WTC11 (cell line): ENCODE data around the gene TFDP1.

Source experiments
- ESRRA ChIP-seq: sonication (generic); formaldehyde crosslinking; IDR thresholded peaks from 2 replicates; pipeline ENCODE4 v1.8.1; 2022; ENCODE audit warnings: mild to moderate bottlenecking, missing genetic modification reagents, borderline replicate concordance
- GRHL2 ChIP-seq: fragments of 250-450 bp; sonication (Bioruptor Pico); IDR thresholded peaks from 2 replicates; pipeline ENCODE4 v1.8.0; 2022; ENCODE audit warnings: mild to moderate bottlenecking, moderate library complexity; ENCODE audit not compliant: insufficient replicate concordance, severe bottlenecking
- JUN ChIP-seq: sonication (generic); formaldehyde crosslinking; IDR thresholded peaks from 2 replicates; pipeline ENCODE4 v1.8.0; 2023; ENCODE audit warnings: mild to moderate bottlenecking, missing genetic modification reagents
- MXD4 ChIP-seq: fragments of 250-450 bp; sonication (Bioruptor Pico); IDR thresholded peaks from 2 replicates; pipeline ENCODE4 v1.8.0; 2021; ENCODE audit warnings: mild to moderate bottlenecking, moderate library complexity, borderline replicate concordance
- SMAD3 ChIP-seq: sonication (generic); formaldehyde crosslinking; IDR thresholded peaks from 2 replicates; pipeline ENCODE4 v1.8.0; 2022; ENCODE audit warnings: missing genetic modification reagents, mild to moderate bottlenecking, borderline replicate concordance
- SP1 ChIP-seq: sonication (generic); formaldehyde crosslinking; conservative IDR thresholded peaks from 2 replicates; pipeline ENCODE4 v1.8.1; 2022; ENCODE audit warnings: missing genetic modification reagents
- ZNF232 ChIP-seq: sonication (generic); formaldehyde crosslinking; IDR thresholded peaks from 2 replicates; pipeline ENCODE4 v1.8.0; 2022; ENCODE audit warnings: mild to moderate bottlenecking, missing genetic modification reagents
- TF ChIP-seq, protein P1 (sequence below): fragments of 200-600 bp; IDR thresholded peaks from 2 replicates; pipeline ENCODE4 v1.8.0; 2022; ENCODE audit warnings: antibody characterized with exemption
- TF ChIP-seq, protein P2 (sequence below): sonication (generic); formaldehyde crosslinking; IDR thresholded peaks from 2 replicates; pipeline ENCODE4 v1.8.0; 2022; ENCODE audit warnings: mild to moderate bottlenecking, missing genetic modification reagents
- TF ChIP-seq, protein P3 (sequence below): sonication (generic); formaldehyde crosslinking; IDR thresholded peaks from 2 replicates; pipeline ENCODE4 v1.8.1; 2023; ENCODE audit warnings: mild to moderate bottlenecking, missing genetic modification reagents, moderate library complexity
- TF ChIP-seq, protein P4 (sequence below): sonication (generic); formaldehyde crosslinking; IDR thresholded peaks from 2 replicates; pipeline ENCODE4 v1.8.1; 2023; ENCODE audit warnings: mild to moderate bottlenecking, missing genetic modification reagents, moderate library complexity
- TF ChIP-seq, protein P5 (sequence below): sonication (generic); formaldehyde crosslinking; IDR thresholded peaks from 2 replicates; pipeline ENCODE4 v1.8.1; 2023; ENCODE audit warnings: mild to moderate bottlenecking, missing genetic modification reagents, borderline replicate concordance

DNA sequence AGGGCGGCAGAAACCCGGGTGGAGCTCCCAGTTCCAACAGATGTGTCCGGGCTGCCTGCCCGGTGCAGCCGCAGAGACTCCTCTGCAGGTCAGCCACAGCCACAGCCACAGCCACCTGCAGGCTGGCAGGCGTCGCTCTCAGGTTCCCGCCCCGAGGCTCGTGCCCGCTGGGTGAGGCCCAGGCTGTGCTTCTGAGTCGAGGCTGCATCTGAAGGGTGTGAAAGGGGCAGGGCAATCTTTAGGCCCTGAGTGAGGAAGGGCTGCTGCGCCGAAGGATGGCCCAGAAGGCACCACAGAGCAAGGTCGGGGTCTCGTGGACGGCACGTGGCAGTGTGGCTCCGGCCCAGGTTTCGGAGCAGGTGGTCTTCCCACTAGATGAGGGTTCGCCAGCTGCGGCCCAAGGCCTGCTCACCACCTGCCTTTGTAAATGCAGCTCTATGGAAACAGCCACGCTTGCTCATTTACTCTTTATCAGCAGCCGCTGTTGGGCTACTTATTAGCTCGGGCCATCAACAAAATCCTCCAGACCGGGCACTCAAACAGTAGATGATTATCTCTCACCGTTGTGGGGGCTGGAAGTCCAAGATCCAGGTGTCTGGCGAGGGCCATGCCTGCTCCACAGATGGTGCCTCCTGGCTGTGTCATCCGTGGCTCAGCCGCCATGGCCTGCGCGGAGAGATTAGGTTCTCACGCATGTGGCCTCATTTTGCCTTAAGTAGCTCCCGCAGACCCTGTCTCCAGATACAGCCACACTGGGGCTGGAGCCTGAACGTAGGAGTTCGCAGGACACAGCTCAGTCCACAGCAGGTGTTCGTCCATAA is 40.3 kb upstream of the TFDP1 start:
- TF ChIP-seq, protein P1, sequence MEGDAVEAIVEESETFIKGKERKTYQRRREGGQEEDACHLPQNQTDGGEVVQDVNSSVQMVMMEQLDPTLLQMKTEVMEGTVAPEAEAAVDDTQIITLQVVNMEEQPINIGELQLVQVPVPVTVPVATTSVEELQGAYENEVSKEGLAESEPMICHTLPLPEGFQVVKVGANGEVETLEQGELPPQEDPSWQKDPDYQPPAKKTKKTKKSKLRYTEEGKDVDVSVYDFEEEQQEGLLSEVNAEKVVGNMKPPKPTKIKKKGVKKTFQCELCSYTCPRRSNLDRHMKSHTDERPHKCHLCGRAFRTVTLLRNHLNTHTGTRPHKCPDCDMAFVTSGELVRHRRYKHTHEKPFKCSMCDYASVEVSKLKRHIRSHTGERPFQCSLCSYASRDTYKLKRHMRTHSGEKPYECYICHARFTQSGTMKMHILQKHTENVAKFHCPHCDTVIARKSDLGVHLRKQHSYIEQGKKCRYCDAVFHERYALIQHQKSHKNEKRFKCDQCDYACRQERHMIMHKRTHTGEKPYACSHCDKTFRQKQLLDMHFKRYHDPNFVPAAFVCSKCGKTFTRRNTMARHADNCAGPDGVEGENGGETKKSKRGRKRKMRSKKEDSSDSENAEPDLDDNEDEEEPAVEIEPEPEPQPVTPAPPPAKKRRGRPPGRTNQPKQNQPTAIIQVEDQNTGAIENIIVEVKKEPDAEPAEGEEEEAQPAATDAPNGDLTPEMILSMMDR, result no peak
- TF ChIP-seq SP1 (no peak), ESRRA (CRISPR knock-in tag) (no peak), SMAD3 (CRISPR knock-in tag) (no peak), JUN (CRISPR knock-in tag) (no peak), MXD4 (no peak), GRHL2 (no peak), ZNF232 (no peak)
- TF ChIP-seq, protein P2, sequence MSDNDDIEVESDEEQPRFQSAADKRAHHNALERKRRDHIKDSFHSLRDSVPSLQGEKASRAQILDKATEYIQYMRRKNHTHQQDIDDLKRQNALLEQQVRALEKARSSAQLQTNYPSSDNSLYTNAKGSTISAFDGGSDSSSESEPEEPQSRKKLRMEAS (CRISPR knock-in tag), result no peak
- TF ChIP-seq, protein P3, sequence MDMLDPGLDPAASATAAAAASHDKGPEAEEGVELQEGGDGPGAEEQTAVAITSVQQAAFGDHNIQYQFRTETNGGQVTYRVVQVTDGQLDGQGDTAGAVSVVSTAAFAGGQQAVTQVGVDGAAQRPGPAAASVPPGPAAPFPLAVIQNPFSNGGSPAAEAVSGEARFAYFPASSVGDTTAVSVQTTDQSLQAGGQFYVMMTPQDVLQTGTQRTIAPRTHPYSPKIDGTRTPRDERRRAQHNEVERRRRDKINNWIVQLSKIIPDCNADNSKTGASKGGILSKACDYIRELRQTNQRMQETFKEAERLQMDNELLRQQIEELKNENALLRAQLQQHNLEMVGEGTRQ, result no peak
- TF ChIP-seq, protein P4, sequence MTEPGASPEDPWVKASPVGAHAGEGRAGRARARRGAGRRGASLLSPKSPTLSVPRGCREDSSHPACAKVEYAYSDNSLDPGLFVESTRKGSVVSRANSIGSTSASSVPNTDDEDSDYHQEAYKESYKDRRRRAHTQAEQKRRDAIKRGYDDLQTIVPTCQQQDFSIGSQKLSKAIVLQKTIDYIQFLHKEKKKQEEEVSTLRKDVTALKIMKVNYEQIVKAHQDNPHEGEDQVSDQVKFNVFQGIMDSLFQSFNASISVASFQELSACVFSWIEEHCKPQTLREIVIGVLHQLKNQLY (CRISPR knock-in tag), result no peak
- TF ChIP-seq, protein P5, sequence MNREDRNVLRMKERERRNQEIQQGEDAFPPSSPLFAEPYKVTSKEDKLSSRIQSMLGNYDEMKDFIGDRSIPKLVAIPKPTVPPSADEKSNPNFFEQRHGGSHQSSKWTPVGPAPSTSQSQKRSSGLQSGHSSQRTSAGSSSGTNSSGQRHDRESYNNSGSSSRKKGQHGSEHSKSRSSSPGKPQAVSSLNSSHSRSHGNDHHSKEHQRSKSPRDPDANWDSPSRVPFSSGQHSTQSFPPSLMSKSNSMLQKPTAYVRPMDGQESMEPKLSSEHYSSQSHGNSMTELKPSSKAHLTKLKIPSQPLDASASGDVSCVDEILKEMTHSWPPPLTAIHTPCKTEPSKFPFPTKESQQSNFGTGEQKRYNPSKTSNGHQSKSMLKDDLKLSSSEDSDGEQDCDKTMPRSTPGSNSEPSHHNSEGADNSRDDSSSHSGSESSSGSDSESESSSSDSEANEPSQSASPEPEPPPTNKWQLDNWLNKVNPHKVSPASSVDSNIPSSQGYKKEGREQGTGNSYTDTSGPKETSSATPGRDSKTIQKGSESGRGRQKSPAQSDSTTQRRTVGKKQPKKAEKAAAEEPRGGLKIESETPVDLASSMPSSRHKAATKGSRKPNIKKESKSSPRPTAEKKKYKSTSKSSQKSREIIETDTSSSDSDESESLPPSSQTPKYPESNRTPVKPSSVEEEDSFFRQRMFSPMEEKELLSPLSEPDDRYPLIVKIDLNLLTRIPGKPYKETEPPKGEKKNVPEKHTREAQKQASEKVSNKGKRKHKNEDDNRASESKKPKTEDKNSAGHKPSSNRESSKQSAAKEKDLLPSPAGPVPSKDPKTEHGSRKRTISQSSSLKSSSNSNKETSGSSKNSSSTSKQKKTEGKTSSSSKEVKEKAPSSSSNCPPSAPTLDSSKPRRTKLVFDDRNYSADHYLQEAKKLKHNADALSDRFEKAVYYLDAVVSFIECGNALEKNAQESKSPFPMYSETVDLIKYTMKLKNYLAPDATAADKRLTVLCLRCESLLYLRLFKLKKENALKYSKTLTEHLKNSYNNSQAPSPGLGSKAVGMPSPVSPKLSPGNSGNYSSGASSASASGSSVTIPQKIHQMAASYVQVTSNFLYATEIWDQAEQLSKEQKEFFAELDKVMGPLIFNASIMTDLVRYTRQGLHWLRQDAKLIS, result no peak
